GM12891 (cell line): ENCODE results near the gene SYCP2.

Source experiments
- DNase-seq: peaks from one replicate; pipeline ENCODE4 v3.0.0; 2011; ENCODE audit warnings: low spot score; ENCODE audit not compliant: insufficient read length
- FAIRE-seq: peaks from 2 replicates; lab custom pipeline; 2011; peaks lifted over from hg19 to GRCh38; lab: Jason Lieb, UNC
- PAX5 ChIP-seq: IDR thresholded peaks from 2 replicates; pipeline ENCODE4 v1.6.1; 2011; ENCODE audit warnings: low read length, moderate library complexity, mild to moderate bottlenecking; ENCODE audit not compliant: insufficient read depth, severe bottlenecking
- POLR2A ChIP-seq: IDR thresholded peaks from 2 replicates; pipeline ENCODE4 v1.6.1; 2011; ENCODE audit warnings: low read depth, low read length, control low read depth
- POLR2AphosphoS5 ChIP-seq: IDR thresholded peaks from 2 replicates; pipeline ENCODE4 v1.6.1; 2011; ENCODE audit warnings: low read depth, low read length, control low read depth
- POU2F2 ChIP-seq: IDR thresholded peaks from 2 replicates; pipeline ENCODE4 v1.6.1; 2011; ENCODE audit warnings: low read depth, mild to moderate bottlenecking, control low read depth, low read length, moderate library complexity
- SPI1 ChIP-seq: IDR thresholded peaks from 2 replicates; pipeline ENCODE4 v1.6.1; 2011; ENCODE audit warnings: low read depth, low read length, control low read depth
- TAF1 ChIP-seq: IDR thresholded peaks from 2 replicates; pipeline ENCODE4 v1.6.1; 2011; ENCODE audit warnings: low read depth, low read length, control low read depth

Gene SYCP2

DNA sequence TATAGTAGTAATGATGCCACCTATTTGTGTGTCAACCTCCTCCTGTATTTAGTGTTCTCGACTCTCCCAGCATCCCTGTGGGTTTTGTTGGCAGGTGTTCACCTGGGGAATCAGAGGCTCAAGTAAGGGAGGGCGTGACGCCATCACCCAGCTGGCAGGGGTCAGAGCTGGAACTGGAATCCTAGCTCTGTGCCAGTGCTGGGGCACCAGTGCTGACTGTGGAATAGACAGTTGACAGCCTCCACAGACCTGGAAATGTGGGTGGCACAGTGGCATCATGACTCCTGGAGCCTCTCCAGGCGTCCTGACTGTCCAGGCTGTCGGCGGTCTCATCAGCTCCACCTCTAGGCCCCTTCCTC is 102.8 kb downstream of the SYCP2 start:
- no peak for FAIRE-seq
- DNase-seq: no peak
- no peak for TF ChIP-seq SPI1
- no peak for TF ChIP-seq PAX5
- no peak for TF ChIP-seq POLR2A
- TF ChIP-seq TAF1: no peak
- TF ChIP-seq POU2F2: no peak
- no peak for TF ChIP-seq POLR2AphosphoS5

DNA sequence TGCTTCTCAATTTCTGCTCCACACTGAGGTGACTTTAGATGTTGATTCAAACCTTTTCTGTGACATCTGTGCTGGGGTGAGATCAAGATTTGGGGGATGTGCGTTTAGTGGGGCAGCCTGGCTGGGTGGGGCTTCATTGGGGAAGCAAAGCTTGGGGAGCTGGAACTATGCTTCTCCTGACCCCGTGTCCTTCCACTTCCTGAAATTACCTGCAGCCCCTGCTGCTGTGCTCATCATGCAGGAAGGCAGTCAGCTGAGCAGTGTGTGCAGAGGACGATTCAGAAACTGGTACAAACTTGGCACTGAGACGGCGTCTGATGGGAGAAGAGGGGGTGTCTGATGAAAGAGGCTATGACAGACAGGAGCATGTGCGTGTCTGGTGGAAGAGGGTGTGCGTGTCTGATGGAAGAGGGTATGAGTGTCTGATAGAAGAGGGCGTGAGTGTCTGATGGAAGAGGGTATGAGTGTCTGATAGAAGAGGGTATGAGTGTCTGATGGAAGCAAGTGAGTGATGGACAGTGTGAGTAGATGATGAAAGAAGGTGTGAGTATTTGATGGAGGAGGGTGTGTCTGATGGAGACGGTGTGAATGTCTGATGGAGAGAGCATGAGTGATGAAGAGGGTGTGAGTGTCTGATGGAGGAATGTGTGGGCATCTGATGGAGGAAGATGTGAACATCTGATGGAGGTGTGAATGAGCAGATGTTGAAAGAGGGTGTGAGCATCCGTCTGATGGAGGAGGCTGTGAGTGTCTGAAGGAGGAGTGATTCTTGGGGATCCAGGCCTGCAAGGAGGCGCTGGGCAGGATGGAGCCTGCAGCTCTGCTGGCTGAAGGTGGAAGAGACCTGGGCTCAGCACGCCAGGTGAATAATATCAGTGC is 103.4 kb downstream of the SYCP2 start:
- FAIRE-seq (no peak), DNase-seq (no peak)
- no peak for TF ChIP-seq POLR2AphosphoS5
- 0 out of 2 replicates have a peak, but pooled peaks have one; percentile 15 for TF ChIP-seq SPI1

GRCh38 chr20:59829054-59829785 is 104.2 kb downstream of the SYCP2 start:
- FAIRE-seq (no peak), DNase-seq (no peak)
- TF ChIP-seq POLR2A (no peak), TAF1 (no peak), SPI1 (no peak), POU2F2 (no peak), POLR2AphosphoS5 (no peak), PAX5 (no peak)

GRCh38 chr20:59828125-59829053 is 105.0 kb downstream of the SYCP2 start:
- FAIRE-seq: no peak
- DNase-seq: no peak
- TF ChIP-seq SPI1 (no peak), POU2F2 (no peak), TAF1 (no peak), POLR2A (no peak), POLR2AphosphoS5 (no peak), PAX5 (no peak)

DNA sequence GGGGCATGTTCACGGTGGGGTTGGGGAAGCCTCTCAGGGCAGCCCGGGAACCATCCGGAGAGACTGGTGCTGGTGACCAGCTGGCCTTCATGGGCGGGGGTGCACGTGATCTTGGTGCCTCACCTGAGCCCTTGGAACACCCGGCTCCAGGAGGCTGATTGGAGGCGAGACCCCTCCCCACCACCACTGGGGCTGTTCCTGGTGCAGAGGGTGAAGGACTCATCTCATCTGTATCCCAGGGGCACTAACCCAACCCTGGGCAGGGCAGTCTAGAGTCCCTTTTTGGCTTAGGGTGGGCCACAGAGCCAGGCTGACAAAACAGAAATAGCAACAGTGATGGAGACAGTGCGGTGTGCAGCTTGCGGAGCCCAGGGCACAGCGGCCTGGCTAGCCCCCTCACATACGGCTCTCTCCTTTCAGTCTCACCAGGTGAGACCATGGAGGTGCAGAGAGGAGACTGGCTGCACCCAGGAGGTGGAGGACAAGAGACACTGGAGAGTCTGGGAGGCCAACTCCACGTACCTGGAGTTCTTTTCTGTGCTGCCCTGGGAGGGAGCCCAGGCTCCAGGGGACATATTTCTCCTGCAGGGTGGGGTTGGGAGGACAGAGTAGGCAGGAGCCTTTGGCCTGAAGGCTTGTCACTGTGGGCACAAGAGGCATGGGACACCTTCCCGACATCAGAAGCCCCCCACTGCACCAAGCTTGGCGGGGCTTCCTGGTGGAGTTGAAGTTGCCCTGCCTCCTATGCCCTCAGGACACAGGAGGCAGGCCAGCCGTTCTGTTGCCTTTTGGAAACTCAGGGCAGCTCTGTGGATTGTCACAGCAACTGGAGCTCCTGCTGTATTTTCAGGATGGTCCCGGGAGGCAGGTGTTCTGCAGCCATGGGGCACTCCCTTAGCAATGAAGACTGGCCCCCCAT is 106.0 kb downstream of the SYCP2 start:
- DNase-seq (no peak), FAIRE-seq (no peak)
- no peak for TF ChIP-seq POU2F2
- TF ChIP-seq POLR2AphosphoS5: no peak

- FAIRE-seq (no peak), DNase-seq (no peak)
- TF ChIP-seq PAX5: no peak
- TF ChIP-seq TAF1: no peak
- TF ChIP-seq POLR2AphosphoS5: no peak
- TF ChIP-seq SPI1: no peak
- TF ChIP-seq POU2F2: no peak
- TF ChIP-seq POLR2A: no peak
These were observed 107.3 kb downstream of the SYCP2 start for GRCh38 chr20:59825944-59826759.

- FAIRE-seq (no peak), DNase-seq (no peak)
- TF ChIP-seq PAX5 (no peak), SPI1 (no peak), POU2F2 (no peak), POLR2AphosphoS5 (no peak), TAF1 (no peak), POLR2A (no peak)
These were observed 107.9 kb downstream of the SYCP2 start for GRCh38 chr20:59825563-59825920.
